DMS 273 treated with DMSO at 0.1 percent for 48 hours (cell line): ENCODE data around the gene TRMT112.
A peak's percentile ranks its signal among the peaks of the same experiment; 100 is the strongest.
"Not testable (repeated sequence)": the region's sequence is repeated elsewhere in the genome, so short reads cannot be mapped to it uniquely, and the experiment has no call there.

ENCODE experiments used
- DNase-seq: peaks from one replicate; lab custom pipeline; 2025; lab: John Stamatoyannopoulos, UW

Gene TRMT112

DNA sequence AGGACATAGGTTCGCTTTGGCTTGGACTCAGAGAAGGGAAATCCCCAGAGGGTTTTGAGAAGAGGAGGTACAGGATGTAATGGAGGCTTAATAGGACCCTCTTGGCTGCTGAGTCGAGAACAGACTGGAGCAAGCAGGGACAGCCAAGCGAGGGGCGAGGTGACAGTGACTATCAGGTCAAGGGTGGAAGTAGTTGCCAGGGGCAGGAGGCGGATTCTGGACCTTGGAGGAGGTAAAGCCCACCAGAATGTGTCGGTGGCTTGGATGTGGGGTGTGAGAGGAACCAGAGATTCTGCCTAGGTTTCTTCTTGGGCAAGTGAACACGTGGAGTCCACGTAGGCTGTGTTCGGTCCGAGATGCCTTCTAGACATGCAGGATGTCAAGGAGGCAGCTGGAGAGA is 4.4 kb downstream of the TRMT112 start:
- no peak for DNase-seq

DNA sequence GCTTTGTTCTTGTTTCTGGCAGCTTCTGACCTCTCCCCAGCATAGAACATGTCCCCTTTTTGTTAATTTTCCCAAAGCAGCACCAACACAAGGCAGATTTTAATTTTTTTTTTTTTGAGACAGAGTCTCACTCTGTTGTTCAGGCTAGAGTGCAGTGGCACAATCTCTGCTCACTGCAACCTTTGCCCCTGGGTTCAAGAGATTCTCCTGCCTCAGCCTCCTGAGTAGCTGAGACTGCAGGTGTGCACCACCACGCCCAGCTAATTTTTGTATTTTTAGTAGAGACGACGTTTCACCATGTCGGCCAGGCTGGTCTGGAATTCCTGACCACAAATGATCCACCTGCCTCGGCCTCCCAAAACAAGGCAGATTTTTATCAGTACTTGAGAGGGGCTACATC is 9.6 kb downstream of the TRMT112 start:
- not testable (repeated sequence) for DNase-seq

DNA sequence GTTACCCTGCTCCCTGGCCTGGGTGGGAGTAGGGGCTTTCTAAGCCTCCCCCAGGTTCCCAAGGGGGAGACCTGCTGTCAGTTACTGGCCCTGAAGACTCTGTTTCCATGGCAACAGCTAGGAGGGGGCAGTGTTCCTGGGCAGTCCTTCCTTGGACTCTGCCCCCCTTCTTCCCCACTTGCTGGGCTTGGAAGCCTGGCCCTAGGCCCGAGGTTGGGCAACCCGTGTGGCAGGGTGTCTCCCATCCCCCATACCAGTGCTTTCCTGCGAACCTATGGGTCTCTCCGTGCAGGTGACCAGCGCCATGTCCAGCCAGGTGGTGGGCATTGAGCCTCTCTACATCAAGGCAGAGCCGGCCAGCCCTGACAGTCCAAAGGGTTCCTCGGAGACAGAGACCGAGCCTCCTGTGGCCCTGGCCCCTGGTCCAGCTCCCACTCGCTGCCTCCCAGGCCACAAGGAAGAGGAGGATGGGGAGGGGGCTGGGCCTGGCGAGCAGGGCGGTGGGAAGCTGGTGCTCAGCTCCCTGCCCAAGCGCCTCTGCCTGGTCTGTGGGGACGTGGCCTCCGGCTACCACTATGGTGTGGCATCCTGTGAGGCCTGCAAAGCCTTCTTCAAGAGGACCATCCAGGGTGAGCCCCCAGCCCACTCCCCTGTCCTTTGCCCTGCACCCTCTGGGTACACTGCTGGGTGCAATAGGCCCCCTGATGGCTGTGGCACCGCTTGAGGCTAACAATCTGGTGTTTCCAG is 10.3 kb downstream of the TRMT112 start:
- DNase-seq = no peak

DNA sequence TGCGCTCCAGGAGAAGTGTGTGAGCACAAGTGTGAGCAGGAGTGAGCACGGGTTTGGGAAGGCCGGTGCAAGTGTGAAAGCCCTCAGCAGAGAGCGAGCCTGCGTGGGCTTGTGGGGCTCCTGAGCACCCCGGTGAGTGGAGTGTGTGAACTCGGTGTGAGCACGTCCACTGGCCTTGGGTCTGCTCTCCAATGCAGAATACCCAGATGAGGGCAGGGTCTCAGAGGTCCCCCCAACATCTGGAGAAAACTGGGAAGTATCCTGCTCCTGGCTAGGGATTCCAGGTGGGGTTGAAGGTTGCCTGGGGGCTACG is 10.8 kb downstream of the TRMT112 start:
- no peak for DNase-seq

DNA sequence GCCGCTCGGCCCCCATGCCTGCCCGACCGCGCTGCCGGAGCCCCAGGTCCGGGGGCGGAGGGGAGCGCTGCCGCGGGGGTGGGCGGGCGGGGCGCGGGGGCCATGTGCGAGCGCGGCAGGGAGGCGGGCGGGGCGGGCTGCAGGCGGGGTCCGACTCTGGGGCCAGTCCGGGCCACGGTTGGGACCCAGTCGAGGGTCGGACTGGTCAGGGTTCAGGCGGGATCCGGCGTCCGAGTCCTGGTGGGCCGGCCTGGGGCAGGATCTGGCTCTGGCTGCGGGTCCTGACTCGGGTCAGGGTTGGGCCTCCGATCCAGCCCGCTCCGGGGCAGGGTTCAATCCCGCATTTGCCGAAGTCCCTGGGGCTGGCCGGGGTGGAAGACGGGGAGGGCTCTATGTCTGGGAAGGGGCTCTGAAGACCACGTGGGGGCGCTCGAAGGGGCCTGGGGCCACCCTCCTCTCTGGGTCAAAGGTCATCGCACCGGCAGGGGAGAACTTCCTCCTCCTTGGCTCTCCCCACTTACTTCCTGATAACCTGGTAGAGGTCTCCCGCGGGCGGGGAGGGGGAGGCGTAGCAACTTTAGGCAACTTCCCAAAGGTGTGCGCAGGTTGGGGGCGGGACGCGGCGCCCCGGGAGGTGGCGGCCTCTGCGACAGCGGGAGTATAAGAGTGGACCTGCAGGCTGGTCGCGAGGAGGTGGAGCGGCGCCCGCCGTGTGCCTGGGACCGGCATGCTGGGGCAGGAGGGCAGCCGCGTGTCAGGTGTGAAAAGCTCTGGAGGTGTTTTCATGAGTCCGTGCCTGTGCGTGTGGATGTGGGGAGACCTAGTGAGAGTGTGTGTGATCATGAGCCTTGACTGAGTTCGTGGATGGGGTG is 11.4 kb downstream of the TRMT112 start:
- no peak for DNase-seq

DNA sequence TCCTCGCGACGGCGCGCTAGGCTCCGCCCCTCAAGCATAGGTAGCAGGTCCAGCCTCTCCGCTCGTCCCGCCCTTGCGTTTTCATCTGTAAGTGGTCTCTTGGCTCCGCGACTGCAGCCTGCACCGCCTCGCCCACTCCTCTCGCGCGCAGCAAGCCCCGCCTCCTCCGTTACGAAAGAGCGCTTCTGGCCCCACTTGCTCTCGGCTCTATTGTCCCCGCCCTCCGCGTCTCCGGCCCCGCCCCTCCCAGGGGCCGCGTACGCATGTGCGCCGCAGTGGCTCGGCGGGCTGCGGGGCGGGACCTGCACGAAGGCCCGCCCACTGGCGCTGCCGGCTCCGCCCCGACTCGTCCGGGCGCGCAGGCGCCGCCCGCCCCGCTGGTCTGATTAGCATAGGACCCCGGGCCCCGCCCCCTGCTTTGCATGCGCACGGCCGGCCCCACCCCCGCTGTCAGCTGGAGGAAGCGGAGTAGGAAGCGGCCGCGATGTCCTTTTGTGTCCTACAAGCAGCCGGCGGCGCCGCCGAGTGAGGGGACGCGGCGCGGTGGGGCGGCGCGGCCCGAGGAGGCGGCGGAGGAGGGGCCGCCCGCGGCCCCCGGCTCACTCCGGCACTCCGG is 12.2 kb downstream of the TRMT112 start, which contains the start of gene ESRRA:
TSS of gene ESRRA (plus strand) at position 450 of the 616 bp plus-strand sequence. CDS start 1,656 bp downstream, outside the sequence.
- DNase-seq = peak; percentile 95

DNA sequence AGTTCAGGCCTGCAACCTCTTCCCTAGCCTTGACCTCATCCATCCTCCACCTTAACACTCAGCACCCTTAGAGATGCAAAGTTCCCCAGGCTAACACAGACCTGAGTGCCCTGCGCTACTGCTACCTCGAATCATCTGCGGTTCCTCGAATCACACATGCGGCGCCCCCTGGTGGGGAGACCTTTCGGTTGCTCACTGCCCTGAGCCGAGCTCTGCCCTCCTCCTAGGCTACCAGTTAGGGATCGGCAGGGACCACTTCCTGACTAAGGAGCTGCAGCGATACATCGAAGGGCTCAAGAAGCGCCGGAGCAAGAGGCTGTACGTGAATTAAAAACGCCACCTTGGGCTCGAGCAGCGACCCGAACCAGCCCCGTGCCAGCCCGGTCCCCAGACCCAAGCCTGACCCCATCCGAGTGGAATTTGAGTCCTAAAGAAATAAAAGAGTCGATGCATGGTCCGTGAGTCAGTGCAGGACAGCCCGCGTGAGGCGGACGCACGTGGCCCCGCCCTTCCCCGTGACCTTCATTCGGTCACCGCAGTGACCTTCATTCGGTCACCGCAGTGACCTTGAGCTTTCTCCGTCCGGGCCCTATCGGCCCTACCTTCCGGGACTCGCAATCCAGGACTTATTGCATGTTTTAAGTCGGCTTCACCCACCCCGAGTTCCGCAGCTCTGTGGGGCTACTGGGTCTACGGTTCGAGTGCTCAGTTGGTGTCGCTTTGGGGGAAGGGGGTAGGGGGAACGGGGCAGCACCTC is 12.9 kb downstream of the TRMT112 start:
- DNase-seq = peak; percentile 56

DNA sequence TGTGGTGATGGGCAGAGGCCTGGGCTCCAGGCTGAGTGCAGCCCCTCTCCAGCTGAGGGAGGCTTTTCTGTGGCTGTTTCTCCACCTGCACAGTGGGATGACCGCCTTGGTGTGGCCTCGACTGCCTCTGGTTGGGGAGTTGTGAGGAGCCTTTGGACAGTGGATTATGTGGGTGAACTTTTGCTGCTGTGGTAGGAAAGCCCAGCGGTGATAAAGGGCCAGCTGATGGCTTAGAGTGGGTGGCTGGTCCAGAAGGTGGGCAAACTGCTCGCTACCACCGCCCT is 13.4 kb downstream of the TRMT112 start:
- no peak for DNase-seq

DNA sequence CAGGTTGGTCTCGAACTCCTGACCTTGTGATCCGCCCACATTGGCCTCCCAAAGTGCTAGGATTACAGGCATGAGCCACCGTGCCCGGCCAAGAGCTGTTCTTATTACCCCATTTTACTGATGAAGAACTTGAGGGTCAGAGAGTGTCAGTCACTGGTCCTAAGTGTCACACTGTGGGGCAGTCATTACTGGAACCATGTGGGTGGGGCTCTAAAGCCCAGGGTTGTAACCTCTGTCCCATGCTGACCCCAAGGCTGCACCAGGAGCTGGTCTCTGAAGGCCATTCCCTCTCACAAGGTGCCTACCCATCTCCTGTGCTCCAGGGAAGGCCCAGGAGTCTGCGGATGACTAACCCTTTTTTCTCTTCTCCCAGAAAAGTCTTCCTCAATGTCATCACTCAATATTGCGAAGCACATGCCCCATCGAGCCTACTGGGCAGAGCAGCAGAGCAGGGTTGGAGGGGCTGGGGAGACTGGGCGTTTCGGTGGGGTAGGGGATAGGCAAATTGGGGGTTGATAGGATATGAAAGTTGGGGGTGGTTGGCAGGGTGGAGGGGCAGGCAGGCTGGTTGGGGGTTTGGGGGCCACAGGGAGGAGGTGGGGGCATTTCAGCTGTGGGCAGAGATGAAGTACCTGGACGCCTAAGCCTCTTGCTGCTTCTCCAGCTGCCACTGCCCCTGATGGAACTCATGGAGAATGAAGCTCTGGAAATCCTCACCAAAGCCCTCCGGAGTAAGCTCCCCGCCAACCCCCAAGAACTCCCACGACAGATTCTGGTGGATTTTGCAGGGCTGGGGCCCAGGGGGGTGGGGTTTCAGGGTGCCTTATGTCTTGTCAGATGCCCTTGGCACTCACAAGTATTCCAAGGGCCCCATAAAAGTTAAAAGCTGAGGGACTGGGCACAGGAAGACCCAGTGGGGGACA is 14.0 kb downstream of the TRMT112 start:
- no peak for DNase-seq

DNA sequence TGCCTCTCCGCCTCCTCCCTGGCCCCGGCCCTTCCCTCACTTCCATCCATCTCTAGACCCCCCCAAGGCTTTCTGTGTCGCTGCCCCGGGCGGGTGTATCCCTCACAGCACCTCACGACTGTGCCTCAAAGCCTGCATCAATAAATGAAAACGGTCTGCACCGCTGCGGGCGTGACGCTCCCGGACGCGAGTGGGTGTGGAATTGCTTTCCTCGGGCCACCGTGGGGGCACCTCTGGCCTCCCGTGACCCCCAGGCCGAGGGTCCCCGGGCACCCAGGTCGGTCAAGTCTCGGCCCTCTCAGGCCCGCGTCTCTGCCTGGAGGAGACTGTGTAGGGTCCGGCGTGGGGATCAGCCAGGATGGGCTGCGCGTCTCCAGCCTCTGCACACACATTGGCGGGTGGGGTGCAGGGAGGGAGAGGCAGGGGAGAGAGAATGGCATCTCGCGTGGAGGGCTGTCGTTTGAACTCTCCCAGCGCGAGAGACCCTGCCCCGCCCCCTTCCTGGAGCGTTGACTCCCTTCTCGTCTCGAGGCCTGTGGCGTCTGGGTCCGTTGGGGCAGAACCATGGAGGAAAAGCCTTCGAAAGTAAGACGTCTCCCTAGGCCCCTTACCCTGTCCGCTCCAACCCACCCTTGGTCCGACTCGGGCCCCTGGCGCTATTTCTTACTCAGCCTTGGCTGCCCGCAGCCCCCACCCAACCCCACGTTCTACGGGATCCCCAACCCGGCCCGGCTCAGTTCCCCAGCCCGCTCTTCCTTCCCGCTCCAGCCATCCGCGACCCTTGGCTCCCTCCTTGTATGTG is 17.3 kb downstream of the TRMT112 start, which contains the start of gene CATSPERZ:
TSS of gene CATSPERZ (plus strand) at position 512 of the 802 bp plus-strand sequence. CDS start at position 565, 53 bp downstream.
- no peak for DNase-seq

DNA sequence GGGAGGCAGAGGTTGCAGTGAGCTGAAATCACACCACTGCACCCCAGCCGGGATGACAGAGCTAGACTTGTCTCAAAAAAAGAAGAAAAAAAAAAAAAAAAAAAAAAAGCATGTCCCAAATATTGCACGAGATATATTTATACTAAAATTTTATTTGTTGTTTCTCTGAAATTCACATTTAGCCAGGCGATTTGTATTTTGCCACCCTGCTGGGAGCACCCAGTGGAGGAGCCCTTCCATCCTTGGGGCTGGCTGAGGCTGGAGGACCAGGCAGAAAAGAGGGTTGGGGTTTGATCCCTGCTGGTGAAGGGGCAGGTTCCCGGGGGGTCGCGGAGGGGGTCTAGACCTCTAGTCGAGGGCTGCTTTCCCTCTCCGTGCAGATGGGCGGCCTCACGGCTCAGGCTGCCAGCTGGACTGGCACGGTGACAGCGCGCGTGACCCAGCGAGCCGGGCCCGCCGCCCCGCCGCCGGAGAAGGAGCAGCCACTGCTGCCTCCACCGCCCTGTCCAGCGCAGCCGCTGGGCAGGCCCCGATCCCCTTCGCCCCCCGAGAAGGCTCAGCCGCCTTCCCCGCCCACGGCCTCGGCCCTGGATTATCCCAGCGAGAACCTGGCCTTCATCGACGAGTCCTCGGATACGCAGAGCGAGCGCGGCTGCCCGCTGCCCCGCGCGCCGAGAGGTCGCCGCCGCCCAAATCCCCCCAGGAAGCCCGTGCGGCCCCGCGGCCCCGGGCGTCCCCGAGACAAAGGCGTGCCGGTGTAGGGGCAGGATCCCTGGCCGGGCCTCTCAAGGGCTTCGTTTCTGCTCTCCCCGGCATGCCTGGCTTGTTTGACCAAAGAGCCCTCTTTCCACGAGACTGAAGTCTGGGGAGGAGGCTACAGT is 18.2 kb downstream of the TRMT112 start:
- no peak for DNase-seq

DNA sequence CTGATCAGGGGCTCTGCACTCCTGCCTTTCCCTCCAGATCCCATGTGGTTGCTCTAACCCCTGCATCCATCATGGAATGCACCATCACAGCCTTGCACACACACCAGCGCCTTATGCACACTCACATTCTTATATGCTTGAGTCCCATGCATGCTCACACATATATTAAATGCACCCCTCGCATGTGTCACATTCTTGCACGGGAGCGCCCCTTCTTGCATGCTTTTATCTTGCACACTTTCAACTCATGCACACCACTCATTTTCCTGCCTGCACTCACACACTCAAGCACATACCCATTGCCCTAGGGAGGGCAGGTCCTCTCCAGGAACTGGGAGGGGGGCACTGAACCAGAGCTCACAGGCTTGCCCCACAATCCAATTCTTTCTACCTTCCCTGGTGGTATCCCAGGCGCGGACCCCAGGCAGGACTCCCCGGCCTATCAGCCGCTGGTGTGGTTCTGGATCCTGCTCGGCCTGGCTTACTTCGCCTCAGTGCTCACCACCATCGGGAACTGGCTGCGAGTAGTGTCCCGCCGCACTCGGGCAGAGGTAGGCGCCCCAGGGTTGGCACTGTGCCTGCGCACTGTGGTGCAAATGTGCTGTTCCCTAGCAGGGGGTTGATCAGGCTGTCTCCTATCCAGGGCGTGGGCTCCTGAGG is 19.5 kb downstream of the TRMT112 start:
- no peak for DNase-seq

DNA sequence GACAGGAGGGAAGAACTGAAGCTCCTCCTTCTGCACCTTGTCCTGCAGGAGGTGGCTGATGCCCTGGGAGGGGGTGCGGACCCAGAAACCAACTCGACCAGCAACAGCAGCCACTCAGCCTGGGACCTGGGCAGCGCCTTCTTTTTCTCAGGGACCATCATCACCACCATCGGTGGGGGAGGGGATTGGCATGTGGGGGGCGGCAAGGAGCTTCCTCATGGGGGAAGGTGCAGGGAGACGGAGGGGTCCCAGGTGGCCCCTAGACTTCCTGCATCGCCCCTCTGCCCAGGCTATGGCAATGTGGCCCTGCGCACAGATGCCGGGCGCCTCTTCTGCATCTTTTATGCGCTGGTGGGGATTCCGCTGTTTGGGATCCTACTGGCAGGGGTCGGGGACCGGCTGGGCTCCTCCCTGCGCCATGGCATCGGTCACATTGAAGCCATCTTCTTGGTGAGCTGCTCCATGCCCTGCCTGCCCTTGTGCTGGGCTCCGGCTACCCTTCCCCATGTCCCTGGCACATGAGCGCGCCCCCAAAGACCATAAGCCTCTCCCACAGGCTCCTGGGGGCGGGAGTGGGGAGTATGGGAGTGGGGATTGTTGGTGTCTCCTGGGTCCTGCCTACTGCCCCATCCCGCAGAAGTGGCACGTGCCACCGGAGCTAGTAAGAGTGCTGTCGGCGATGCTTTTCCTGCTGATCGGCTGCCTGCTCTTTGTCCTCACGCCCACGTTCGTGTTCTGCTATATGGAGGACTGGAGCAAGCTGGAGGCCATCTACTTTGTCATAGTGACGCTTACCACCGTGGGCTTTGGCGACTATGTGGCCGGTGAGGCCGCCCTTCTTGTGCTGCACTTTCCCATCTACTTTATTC is 20.3 kb downstream of the TRMT112 start:
- DNase-seq = no peak

DNA sequence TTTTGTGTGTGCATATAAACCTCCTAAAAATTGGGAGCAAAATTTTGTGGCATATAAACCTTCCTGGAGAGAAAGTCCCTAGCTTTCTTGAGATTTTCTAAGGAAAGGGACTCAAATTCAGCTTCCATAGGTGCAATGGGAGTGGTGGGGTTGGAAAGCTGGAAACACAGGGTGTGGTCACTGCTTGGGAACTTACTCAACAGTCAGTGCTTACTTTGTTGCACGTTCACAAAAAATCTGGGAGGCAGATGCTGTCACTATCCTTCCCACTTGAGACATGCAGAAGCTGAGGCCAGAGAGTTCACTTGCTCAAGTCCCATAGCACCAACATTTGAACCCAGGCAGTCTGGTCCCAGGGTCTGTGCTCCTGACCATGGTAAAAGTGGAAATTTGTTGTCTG is 21.1 kb downstream of the TRMT112 start:
- DNase-seq = no peak

DNA sequence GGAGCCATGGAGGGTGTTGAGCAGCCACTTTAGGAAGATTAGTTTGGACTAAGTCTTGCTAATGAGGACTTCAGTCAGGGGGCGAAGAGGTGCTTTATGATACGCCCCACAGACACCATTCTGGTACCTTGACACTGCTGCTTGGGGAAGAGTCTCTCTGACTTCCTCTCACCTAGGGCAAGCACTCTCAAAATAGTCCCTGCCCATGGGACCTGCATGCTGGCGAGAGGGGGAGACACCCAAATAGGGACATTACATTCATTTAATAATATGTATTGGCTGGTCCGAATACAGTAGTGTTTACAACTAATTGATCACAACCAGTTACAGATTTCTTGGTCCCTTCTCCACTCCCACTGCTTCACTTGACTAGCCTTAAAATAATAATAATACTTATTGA is 21.6 kb downstream of the TRMT112 start:
- DNase-seq = no peak

DNA sequence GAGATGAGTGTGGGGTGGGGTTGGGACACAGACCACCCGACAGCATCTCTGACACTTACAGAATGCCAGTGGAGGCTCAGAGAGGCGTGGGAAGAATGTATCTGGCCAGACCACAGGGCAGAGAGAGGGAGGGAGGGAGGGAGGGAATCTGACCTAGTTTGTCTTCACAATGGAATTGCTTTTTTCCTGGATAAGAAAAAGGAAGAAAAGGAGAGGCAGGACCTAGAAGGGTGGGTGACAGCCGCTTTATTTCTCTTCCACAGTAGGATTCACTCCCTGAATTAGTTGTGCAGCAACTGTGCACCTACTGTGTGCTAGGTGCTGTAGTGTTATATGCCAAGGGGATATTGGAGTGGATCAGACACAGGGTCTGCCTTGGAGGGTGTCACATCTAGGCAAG is 22.6 kb downstream of the TRMT112 start:
- DNase-seq = no peak

DNA sequence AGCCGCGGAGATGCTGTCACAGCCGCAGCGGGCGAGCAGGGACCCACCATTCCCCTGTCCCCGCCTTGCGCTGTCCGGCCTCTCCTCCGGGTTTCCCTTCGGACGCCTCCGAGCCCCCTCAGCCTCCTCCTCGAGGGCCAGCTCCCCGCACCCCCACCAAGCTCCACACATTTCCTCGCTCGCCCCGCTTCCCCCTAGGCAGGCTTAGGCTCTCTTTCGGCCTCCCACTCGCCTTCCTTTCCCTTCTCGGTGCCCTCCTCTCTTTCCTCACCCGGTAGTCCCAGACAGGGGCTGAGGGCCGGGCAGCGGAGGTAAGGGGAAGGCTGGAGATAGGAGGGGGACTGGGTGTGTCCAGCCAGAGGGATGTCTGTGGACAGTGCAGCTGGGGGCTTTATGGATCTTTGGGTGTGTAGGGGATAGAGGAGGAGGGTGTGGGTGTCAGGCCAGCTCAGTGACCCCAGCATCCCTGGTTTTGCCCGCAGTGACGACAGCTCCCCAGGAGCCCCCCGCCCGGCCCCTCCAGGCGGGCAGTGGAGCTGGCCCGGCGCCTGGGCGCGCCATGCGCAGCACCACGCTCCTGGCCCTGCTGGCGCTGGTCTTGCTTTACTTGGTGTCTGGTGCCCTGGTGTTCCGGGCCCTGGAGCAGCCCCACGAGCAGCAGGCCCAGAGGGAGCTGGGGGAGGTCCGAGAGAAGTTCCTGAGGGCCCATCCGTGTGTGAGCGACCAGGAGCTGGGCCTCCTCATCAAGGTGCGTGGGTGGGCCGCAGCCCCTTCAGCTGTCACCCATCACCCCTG is 24.7 kb downstream of the TRMT112 start:
- DNase-seq = no peak
